Measurements from ENCODE around the gene EEF1A2. TPM values are rescaled to one million over a fixed set of nuclear protein-coding genes. Genes with fewer than 3 reads are reported as not detected.

The EEF1A2 gene
- total RNA-seq, 1 experiment from 2014 or later = 75.2 TPM

- H3K9me2 ChIP-seq (ENCODE audit: insufficient read depth) = no peaks in the 10 kb centered on the region
- TF ChIP-seq EZH2 (IDR thresholded peaks at IDR 0.05; ENCODE audit: low read depth) (no peak), CTCF (conservative IDR thresholded peaks at IDR 0.05) (no peak)
- no peak for DNase-seq
- H3K27ac ChIP-seq = no peak overlapping the region
- POLR2A ChIA-PET (ENCODE audit: unreplicated experiment) = no interaction called here
- no peaks in the 10 kb centered on the region for H3K79me2 ChIP-seq (ENCODE audit: low read depth)
- no peak overlapping the region for H3K4me2 ChIP-seq
- peaks cover 7% of the 10 kb centered on the region; the same call in 1 of the 2 replicates for H3F3A ChIP-seq (ENCODE audit: insufficient read depth, low read depth)
- no peaks in the 10 kb centered on the region for H3K9me3 ChIP-seq (ENCODE audit: insufficient read depth, low read depth)
- no peaks in the 10 kb centered on the region for H3K4me1 ChIP-seq (replicated peaks; ENCODE audit: insufficient read depth)
- no TSS peak for BruUV-seq (replicated peaks)
- intact Hi-C loops (cut with micrococcal nuclease; ENCODE audit: unreplicated experiment) = loop anchor here (5.0 to 10.0 kb wide), 3 partner anchors 55 to 617 kb away; partner anchors contain the start of gene EEF1A2
- no peaks in the 10 kb centered on the region for H4K20me1 ChIP-seq (ENCODE audit: insufficient read depth)
- no peak overlapping the region for H2AFZ ChIP-seq
- peaks cover 41% of the 10 kb centered on the region for H3K27me3 ChIP-seq (ENCODE audit: insufficient read depth, low read depth)
- H3K36me3 ChIP-seq (ENCODE audit: low read depth) = no peaks in the 10 kb centered on the region
- H3K4me3 ChIP-seq = no peak overlapping the region
- CTCF ChIA-PET = no interaction called here
These were observed 59.0 kb downstream of the EEF1A2 start for GRCh38 chr20:63439866-63440265.

- no peaks in the 10 kb centered on the region for H3K4me1 ChIP-seq (replicated peaks; ENCODE audit: insufficient read depth)
- H3K27me3 ChIP-seq (ENCODE audit: insufficient read depth, low read depth) = peaks cover 41% of the 10 kb centered on the region
- no peak overlapping the region for H3K4me2 ChIP-seq
- no peaks in the 10 kb centered on the region for H4K20me1 ChIP-seq (ENCODE audit: insufficient read depth)
- POLR2A ChIA-PET (ENCODE audit: unreplicated experiment) = no interaction called here
- no peaks in the 10 kb centered on the region for H3K9me3 ChIP-seq (ENCODE audit: insufficient read depth, low read depth)
- no peaks in the 10 kb centered on the region for H3K36me3 ChIP-seq (ENCODE audit: low read depth)
- H3K4me3 ChIP-seq = no peak overlapping the region
- TF ChIP-seq EZH2 (IDR thresholded peaks at IDR 0.05; ENCODE audit: low read depth) = no peak
- TF ChIP-seq CTCF (conservative IDR thresholded peaks at IDR 0.05) = no peak
- H3K79me2 ChIP-seq (ENCODE audit: low read depth) = no peaks in the 10 kb centered on the region
- peaks cover 8% of the 10 kb centered on the region; the same call in 1 of the 2 replicates for H3F3A ChIP-seq (ENCODE audit: insufficient read depth, low read depth)
- intact Hi-C loops (cut with micrococcal nuclease; ENCODE audit: unreplicated experiment) = loop anchor here (5.0 kb wide), 2 partner anchors 534 to 619 kb away; no protein-coding TSS in a partner anchor
- no peak for DNase-seq
- H2AFZ ChIP-seq = no peak overlapping the region
- no peak overlapping the region for H3K27ac ChIP-seq
- CTCF ChIA-PET = no interaction called here
- no TSS peak for BruUV-seq (replicated peaks)
- no peaks in the 10 kb centered on the region for H3K9me2 ChIP-seq (ENCODE audit: insufficient read depth)
These were observed 60.8 kb downstream of the EEF1A2 start for GRCh38 chr20:63438121-63438520.

Other genes starting within 250 kb of the EEF1A2 start
- not detected in 2 replicates for gene NKAIN4, start 244.6 kb downstream of the EEF1A2 start, total RNA-seq (2021)
- 89.0 and 101 TPM in 2 replicates for gene ARFGAP1, start 226.3 kb downstream of the EEF1A2 start, total RNA-seq (2021)
- 0.15 TPM in 1 of 2 replicates, not detected in the other for gene COL20A1, start 205.9 kb downstream of the EEF1A2 start, total RNA-seq (2021)
- not detected in 2 replicates for gene CHRNA4, start 137.7 kb downstream of the EEF1A2 start, total RNA-seq (2021)
- gene KCNQ2, start 26.4 kb downstream of the EEF1A2 start, total RNA-seq (2021) = 0.30 TPM in 1 of 2 replicates, not detected in the other
- 243 and 253 TPM in 2 replicates for gene PPDPF, start 21.7 kb upstream of the EEF1A2 start, total RNA-seq (2021)
- 12.9 and 13.3 TPM in 2 replicates for gene PTK6, start 38.3 kb upstream of the EEF1A2 start, total RNA-seq (2021)
- gene SRMS, start 48.7 kb upstream of the EEF1A2 start, total RNA-seq (2021) = 1.2 TPM in 2 replicates
- 7.7 and 10.6 TPM in 2 replicates for gene FNDC11, start 55.1 kb upstream of the EEF1A2 start, total RNA-seq (2021)
- gene HELZ2, start 75.2 kb upstream of the EEF1A2 start, total RNA-seq (2021) = 33.7 and 52.6 TPM in 2 replicates
- gene GMEB2, start 128.0 kb upstream of the EEF1A2 start, total RNA-seq (2021) = 18.9 and 19.3 TPM in 2 replicates
- gene STMN3, start 154.3 kb upstream of the EEF1A2 start, total RNA-seq (2021) = 24.3 and 24.4 TPM in 2 replicates
- 36.0 and 37.4 TPM in 2 replicates for gene RTEL1, start 159.2 kb upstream of the EEF1A2 start, total RNA-seq (2021)
- gene TNFRSF6B, start 197.6 kb upstream of the EEF1A2 start, total RNA-seq (2021) = not detected in 2 replicates
- 59.1 and 71.1 TPM in 2 replicates for gene ARFRP1, start 208.9 kb upstream of the EEF1A2 start, total RNA-seq (2021)
- gene ZGPAT, start 209.0 kb upstream of the EEF1A2 start, total RNA-seq (2021) = 27.2 and 31.4 TPM in 2 replicates
- gene LIME1, start 237.6 kb upstream of the EEF1A2 start, total RNA-seq (2021) = 18.7 and 24.8 TPM in 2 replicates
- gene SLC2A4RG, start 240.7 kb upstream of the EEF1A2 start, total RNA-seq (2021) = 167 and 233 TPM in 2 replicates

Measured in PC-9 (cell line).